H9 (cell line): Measurements from ENCODE around the gene MARS1. TPM values are rescaled to one million over a fixed set of nuclear protein-coding genes. Genes with fewer than 3 reads are reported as not detected.

Experiments
- DNase-seq: peaks from one replicate; pipeline ENCODE4 v3.0.0-alpha.2; 2017
- H2AFZ ChIP-seq: one replicate; pipeline ENCODE4 v1.6.1; 2013; ENCODE audit warnings: mild to moderate bottlenecking, low read length, control low read depth, moderate library complexity
- H2AK5ac ChIP-seq: 2 replicates; pipeline ENCODE4 v1.6.1; 2013; ENCODE audit warnings: low read length, control low read depth, mixed read lengths; ENCODE audit not compliant: insufficient read length
- H2BK120ac ChIP-seq: one replicate; pipeline ENCODE4 v1.6.1; 2013; ENCODE audit warnings: low read depth, mild to moderate bottlenecking, low read length, control low read depth, inconsistent platforms; ENCODE audit not compliant: poor library complexity, severe bottlenecking
- H2BK12ac ChIP-seq: 2 replicates; pipeline ENCODE4 v1.6.1; 2013; ENCODE audit warnings: low read length, control low read depth, mixed read lengths, low read depth; ENCODE audit not compliant: insufficient read length
- H2BK15ac ChIP-seq: 2 replicates; pipeline ENCODE4 v1.6.1; 2013; ENCODE audit warnings: low read depth, low read length, control low read depth
- H2BK20ac ChIP-seq: one replicate; pipeline ENCODE4 v1.6.1; 2013; ENCODE audit warnings: low read depth, mild to moderate bottlenecking, low read length, control low read depth, inconsistent platforms; ENCODE audit not compliant: poor library complexity, severe bottlenecking
- H2BK5ac ChIP-seq: 2 replicates; pipeline ENCODE4 v1.6.1; 2013; ENCODE audit warnings: low read length, control low read depth, mixed read lengths; ENCODE audit not compliant: insufficient read length
- H3K14ac ChIP-seq: 2 replicates; pipeline ENCODE4 v1.6.1; 2013; ENCODE audit warnings: low read length, control low read depth; ENCODE audit not compliant: insufficient read depth
- H3K18ac ChIP-seq: 2 replicates; pipeline ENCODE4 v1.6.1; 2013; ENCODE audit warnings: low read depth, mild to moderate bottlenecking, mixed read lengths, low read length, control low read depth; ENCODE audit not compliant: insufficient read length
- H3K23ac ChIP-seq: 2 replicates; pipeline ENCODE4 v1.6.1; 2013; ENCODE audit warnings: low read length, control low read depth, mixed read lengths, low read depth; ENCODE audit not compliant: insufficient read length
- H3K23me2 ChIP-seq: 2 replicates; pipeline ENCODE4 v1.6.1; 2013; ENCODE audit warnings: low read depth, mild to moderate bottlenecking, mixed read lengths, low read length, control low read depth; ENCODE audit not compliant: insufficient read length, poor library complexity, severe bottlenecking
- H3K27ac ChIP-seq: 2 replicates; pipeline ENCODE4 v1.5.1; 2013; ENCODE audit warnings: low read length, control low read depth, mixed read lengths, low read depth; ENCODE audit not compliant: insufficient read length
- H3K27me3 ChIP-seq: 2 replicates; pipeline ENCODE4 v1.6.1; 2013; ENCODE audit warnings: low read length, control low read depth, inconsistent platforms; ENCODE audit not compliant: insufficient read depth
- H3K4ac ChIP-seq: 2 replicates; pipeline ENCODE4 v1.6.1; 2013; ENCODE audit warnings: low read depth, mild to moderate bottlenecking, control low read depth, inconsistent platforms, low read length, moderate library complexity
- H3K4me1 ChIP-seq: 2 replicates; pipeline ENCODE4 v1.6.1; 2013; ENCODE audit warnings: low read length, control low read depth, inconsistent platforms; ENCODE audit not compliant: insufficient read depth
- H3K4me2 ChIP-seq: 2 replicates; pipeline ENCODE4 v1.6.1; 2013; ENCODE audit warnings: low read length, control low read depth, mixed read lengths; ENCODE audit not compliant: insufficient read length, insufficient read depth
- H3K56ac ChIP-seq: 2 replicates; pipeline ENCODE4 v1.6.1; 2013; ENCODE audit warnings: low read depth, mild to moderate bottlenecking, mixed read lengths, low read length, control low read depth; ENCODE audit not compliant: insufficient read length
- H3K79me1 ChIP-seq: 2 replicates; pipeline ENCODE4 v1.6.1; 2013; ENCODE audit warnings: low read depth, mild to moderate bottlenecking, moderate library complexity, low read length, control low read depth, inconsistent platforms; ENCODE audit not compliant: insufficient read depth, poor library complexity, severe bottlenecking
- H3K79me2 ChIP-seq: 2 replicates; pipeline ENCODE4 v1.6.1; 2013; ENCODE audit warnings: low read length, control low read depth, inconsistent platforms; ENCODE audit not compliant: insufficient read depth
- H3K9ac ChIP-seq: 2 replicates; pipeline ENCODE4 v1.6.1; 2013; ENCODE audit warnings: low read length, control low read depth, mixed read lengths; ENCODE audit not compliant: insufficient read length; ENCODE audit errors: extremely low read depth
- H3K9me3 ChIP-seq: one replicate; pipeline ENCODE4 v1.6.1; 2013; ENCODE audit warnings: low read depth, low read length, inconsistent platforms; ENCODE audit not compliant: control insufficient read depth
- H3T11ph ChIP-seq: one replicate; pipeline ENCODE4 v1.6.1; 2013; ENCODE audit warnings: mild to moderate bottlenecking, low read length, control low read depth, inconsistent platforms
- H4K20me1 ChIP-seq: one replicate; pipeline ENCODE4 v1.6.1; 2013; ENCODE audit not compliant: control insufficient read depth, insufficient read length, insufficient read depth
- H4K5ac ChIP-seq: 2 replicates; pipeline ENCODE4 v1.6.1; 2013; ENCODE audit warnings: low read depth, mild to moderate bottlenecking, mixed read lengths, low read length, control low read depth; ENCODE audit not compliant: insufficient read length
- H4K8ac ChIP-seq: replicated peaks from 2 replicates; pipeline ENCODE4 v1.6.1; 2013; ENCODE audit warnings: low read length, control low read depth, mixed read lengths, low read depth; ENCODE audit not compliant: insufficient read length
- H4K91ac ChIP-seq: 2 replicates; pipeline ENCODE4 v1.6.1; 2013; ENCODE audit warnings: low read depth, mild to moderate bottlenecking, moderate library complexity, mixed read lengths, low read length, control low read depth; ENCODE audit not compliant: insufficient read length
- H3K27ac Mint-ChIP-seq, 3 experiments: 2 replicates in 2 of 3; 3 replicates in 1 of 3; pipeline ENCODE4 v1.8.0; 2020 to 2021; ENCODE audit warnings: mixed read lengths in 3 of 3, mild to moderate bottlenecking in 1 of 3, moderate library complexity in 1 of 3
- H3K27me3 Mint-ChIP-seq: 2 replicates; pipeline ENCODE4 v1.8.0; 2021; ENCODE audit warnings: low read depth, mild to moderate bottlenecking, moderate library complexity, mixed read lengths
- H3K36me3 Mint-ChIP-seq, 3 experiments: 2 replicates in 2 of 3; 3 replicates in 1 of 3; pipeline ENCODE4 v1.8.0; 2020 to 2021; ENCODE audit warnings: low read depth in 3 of 3, mixed read lengths in 3 of 3; ENCODE audit not compliant: insufficient read depth in 1 of 3
- H3K4me1 Mint-ChIP-seq, 2 experiments: 2 replicates each; pipeline ENCODE4 v1.8.0; 2020; ENCODE audit warnings: mixed read lengths in 2 of 2
- H3K4me3 Mint-ChIP-seq, 2 experiments: 2 replicates in 1 of 2; 3 replicates in 1 of 2; pipeline ENCODE4 v1.8.0; 2020 to 2021; ENCODE audit warnings: mild to moderate bottlenecking in 2 of 2, mixed read lengths in 2 of 2, moderate library complexity in 1 of 2
- H3K9me3 Mint-ChIP-seq, 2 experiments: 2 replicates in 1 of 2; 3 replicates in 1 of 2; pipeline ENCODE4 v1.8.0; 2020; ENCODE audit warnings: mild to moderate bottlenecking in 2 of 2, mixed read lengths in 2 of 2, moderate library complexity in 1 of 2
- CTCF ChIP-seq: fragments of 200-600 bp; sonication (generic); conservative IDR thresholded peaks from 3 replicates; pipeline ENCODE4 v1.8.0; 2021; ENCODE audit warnings: antibody characterized with exemption, mild to moderate bottlenecking
- WGBS: extraction: QIAGEN DNeasy Blood & Tissue Kit; methylation state at CpG from one replicate; pipeline ENCODE4 v1.1.7; 2013; ENCODE audit warnings: missing lambda C conversion rate, low lambda C conversion rate, mixed read lengths; ENCODE audit not compliant: insufficient read length; ENCODE audit errors: extremely low coverage; 5-methylcytosine and 5-hydroxymethylcytosine counted together
- total RNA-seq: library from RNA; stranded (reverse); gene quantifications from 2 replicates; pipeline ENCODE4 v1.2.1, GENCODE V29; 2021

Gene MARS1
- total RNA-seq, 1 experiment from 2014 or later: 368 TPM

GRCh38 chr12:57519796-57520052 lies 31.9 kb downstream of the MARS1 start:
- Histone ChIP-seq H3K56ac (peak overlapping the region; percentile 31), H2BK12ac (no peak overlapping the region), H3K27me3 (no peaks in the 10 kb centered on the region), H2BK120ac (no peak overlapping the region), H3K23me2 (peaks cover 22% of the 10 kb centered on the region), H2AK5ac (no peak overlapping the region), H3K79me1 (no peaks in the 10 kb centered on the region), H4K20me1 (no peaks in the 10 kb centered on the region), H2BK15ac (no peak overlapping the region), H4K91ac (no peak overlapping the region), H3K18ac (peak overlapping the region; percentile 88), H2AFZ (no peak overlapping the region), H3K27ac (peak overlapping the region; percentile 90), H3K4me1 (peaks cover 3% of the 10 kb centered on the region; the same call in 1 of the 2 replicates), H3K14ac (peak overlapping the region; percentile 72), H3K9ac (peak overlapping the region; percentile 94), H3K4me2 (peak overlapping the region; percentile 87), H2BK5ac (no peak overlapping the region), H4K5ac (no peak overlapping the region), H4K8ac (no peak overlapping the region), H3K9me3 (no peaks in the 10 kb centered on the region), H2BK20ac (no peak overlapping the region), H3K23ac (no peak overlapping the region), H3T11ph (no peak overlapping the region), H3K79me2 (0 out of 2 replicates have a peak, but pooled peaks cover 1% of the 10 kb centered on the region), H3K4ac (no peak overlapping the region)
- peaks cover 37 to 45% of the 10 kb centered on the region in 2 experiments for H3K4me1 Mint-ChIP-seq
- H3K36me3 Mint-ChIP-seq: peaks cover 35 to 54% (median 53%) of the 10 kb centered on the region in 3 experiments
- TF ChIP-seq CTCF: no peak
- peak overlapping the region; percentile 93 to 96 for H3K4me3 Mint-ChIP-seq
- no peaks in the 10 kb centered on the region; the same call in 1 of the 2 replicates for H3K27me3 Mint-ChIP-seq
- peak; percentile 74 for DNase-seq
- no CpG with 5 or more reads among the region's 8 CpGs for WGBS
- H3K9me3 Mint-ChIP-seq: no peaks in the 10 kb centered on the region
- H3K27ac Mint-ChIP-seq: peak overlapping the region; percentile 88 to 99 (median 90)
